ENCODE results near the gene GABRA4.

DNA sequence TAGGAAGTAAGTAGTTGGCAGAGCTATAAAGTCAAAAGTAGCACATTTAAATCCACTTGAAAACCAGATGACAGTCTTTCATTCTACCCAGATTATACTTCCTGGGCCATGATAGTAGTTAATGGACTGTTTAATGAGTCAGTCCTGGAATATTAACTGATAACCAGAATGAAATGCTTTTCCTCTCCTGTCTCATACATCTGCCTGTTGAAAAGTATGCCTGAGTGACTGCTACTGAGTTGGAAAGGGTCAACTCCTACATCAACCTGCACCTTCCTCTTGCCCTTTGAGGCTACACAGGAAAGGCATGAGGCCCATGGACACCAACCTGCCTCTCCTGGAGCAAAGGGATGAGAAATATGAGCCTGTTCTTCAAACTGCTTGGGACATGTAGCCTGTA, 48.3 kb downstream of the GABRA4 start:
- TF ChIP-seq CTCF (IDR thresholded peaks at IDR 0.05), result no peak
- TF ChIP-seq POLR2AphosphoS5 (IDR thresholded peaks at IDR 0.05), result no peak
- no peak for TF ChIP-seq POLR2A (IDR thresholded peaks at IDR 0.05)
